Amygdala (tissue), 56 donors: ENCODE results near the gene ULK2.
"Not testable (repeated sequence)": the region's sequence is repeated elsewhere in the genome, so short reads cannot be mapped to it uniquely, and the experiment has no call there.

Source experiments
- DNase-seq, 56 donors: peaks; one replicate each; lab custom pipeline; 2025; lab: John Stamatoyannopoulos, UW

ULK2 gene

GRCh38 chr17:19769946-19770652, 97.6 kb downstream of the ULK2 start:
- DNase-seq: no peak

- DNase-seq: no peak
Observed at GRCh38 chr17:19768046-19768782, 99.5 kb downstream of the ULK2 start.

GRCh38 chr17:19766421-19767270, 101.1 kb downstream of the ULK2 start:
- DNase-seq: peak in 46 of 56 donors; percentile 24 to 88 (median 58)

- no peak for DNase-seq
Observed at GRCh38 chr17:19766016-19766415, 101.7 kb downstream of the ULK2 start.

- DNase-seq: not testable (repeated sequence)
Observed at GRCh38 chr17:19763991-19764390, 103.7 kb downstream of the ULK2 start.

- no peak for DNase-seq
Observed at GRCh38 chr17:19763416-19763815, 104.3 kb downstream of the ULK2 start.

GRCh38 chr17:19762515-19762961, 105.2 kb downstream of the ULK2 start:
- DNase-seq: peak in 40 of 56 donors; percentile 12 to 80 (median 48)

- no peak for DNase-seq
Observed at GRCh38 chr17:19760746-19761145, 107.0 kb downstream of the ULK2 start.

- DNase-seq: no peak
Observed at GRCh38 chr17:19759568-19760549, 107.9 kb downstream of the ULK2 start.

- no peak for DNase-seq
Observed at GRCh38 chr17:19757536-19758180, 110.1 kb downstream of the ULK2 start.

GRCh38 chr17:19756546-19756945, 111.2 kb downstream of the ULK2 start:
- no peak for DNase-seq

GRCh38 chr17:19755821-19756510, 111.8 kb downstream of the ULK2 start:
- DNase-seq: no peak

- DNase-seq: no peak
Observed at GRCh38 chr17:19755392-19755791, 112.3 kb downstream of the ULK2 start.

- peak in 35 of 56 donors; percentile 19 to 74 (median 42) for DNase-seq
Observed at GRCh38 chr17:19753661-19754463, 113.9 kb downstream of the ULK2 start.

- peak in 40 of 56 donors; percentile 10 to 80 (median 60) for DNase-seq
Observed at GRCh38 chr17:19753051-19753509, 114.7 kb downstream of the ULK2 start.

GRCh38 chr17:19752216-19753050, 115.3 kb downstream of the ULK2 start:
- peak in 14 of 56 donors; percentile 14 to 59 (median 27) for DNase-seq

GRCh38 chr17:19750835-19751234, 116.9 kb downstream of the ULK2 start:
- no peak for DNase-seq
